NCI-H82 treated with DMSO at 0.1 percent for 48 hours (cell line): Measurements from ENCODE around the gene SLC26A6.

Experiments used
- DNase-seq: peaks from one replicate; lab custom pipeline; 2025; ENCODE audit not compliant: unreplicated experiment; lab: John Stamatoyannopoulos, UW

The SLC26A6 gene

GRCh38 chr3:48599509-48600285 lies 35.6 kb downstream of the SLC26A6 start:
- no peak for DNase-seq

- DNase-seq: no peak
Observed at GRCh38 chr3:48599077-48599501, 36.2 kb downstream of the SLC26A6 start.

GRCh38 chr3:48598323-48599076 lies 36.8 kb downstream of the SLC26A6 start:
- no peak for DNase-seq

- no peak for DNase-seq
Observed at GRCh38 chr3:48597408-48597800, 37.9 kb downstream of the SLC26A6 start.

- DNase-seq: no peak
Observed at GRCh38 chr3:48596676-48597407, 38.4 kb downstream of the SLC26A6 start.

- DNase-seq: no peak
Observed at GRCh38 chr3:48596157-48596556, 39.1 kb downstream of the SLC26A6 start.

GRCh38 chr3:48595526-48596121 lies 39.6 kb downstream of the SLC26A6 start:
- no peak for DNase-seq

GRCh38 chr3:48595075-48595525 lies 40.2 kb downstream of the SLC26A6 start, which contains the start of gene COL7A1:
COL7A1 (minus strand) TSS chr3:48595329; CDS start chr3:48595159, 170 bp downstream.
- no peak for DNase-seq

- no peak for DNase-seq
Observed at GRCh38 chr3:48594417-48595049, 40.7 kb downstream of the SLC26A6 start.

- DNase-seq: no peak
Observed at GRCh38 chr3:48593337-48593736, 41.9 kb downstream of the SLC26A6 start.

- no peak for DNase-seq
Observed at GRCh38 chr3:48592519-48593087, 42.7 kb downstream of the SLC26A6 start.

- DNase-seq: no peak
Observed at GRCh38 chr3:48591886-48592518, 43.3 kb downstream of the SLC26A6 start.

- DNase-seq: no peak
Observed at GRCh38 chr3:48591436-48591835, 43.8 kb downstream of the SLC26A6 start.

- no peak for DNase-seq
Observed at GRCh38 chr3:48588230-48588629, 47.0 kb downstream of the SLC26A6 start.

- DNase-seq: no peak
Observed at GRCh38 chr3:48587686-48588085, 47.6 kb downstream of the SLC26A6 start.

- no peak for DNase-seq
Observed at GRCh38 chr3:48585411-48585810, 49.9 kb downstream of the SLC26A6 start.

GRCh38 chr3:48584836-48585235 lies 50.4 kb downstream of the SLC26A6 start:
- no peak for DNase-seq

- DNase-seq: no peak
Observed at GRCh38 chr3:48581621-48582481, 53.4 kb downstream of the SLC26A6 start.

GRCh38 chr3:48576647-48577046 lies 58.6 kb downstream of the SLC26A6 start:
- DNase-seq: no peak
